ENCODE measurements around the gene ZMYND19. TPM values are rescaled to one million over a fixed set of nuclear protein-coding genes. Genes with fewer than 3 reads are reported as not detected.

ZMYND19 gene
- total RNA-seq, 2 experiments from 2014 or later = 45.9 to 46.5 TPM

DNA sequence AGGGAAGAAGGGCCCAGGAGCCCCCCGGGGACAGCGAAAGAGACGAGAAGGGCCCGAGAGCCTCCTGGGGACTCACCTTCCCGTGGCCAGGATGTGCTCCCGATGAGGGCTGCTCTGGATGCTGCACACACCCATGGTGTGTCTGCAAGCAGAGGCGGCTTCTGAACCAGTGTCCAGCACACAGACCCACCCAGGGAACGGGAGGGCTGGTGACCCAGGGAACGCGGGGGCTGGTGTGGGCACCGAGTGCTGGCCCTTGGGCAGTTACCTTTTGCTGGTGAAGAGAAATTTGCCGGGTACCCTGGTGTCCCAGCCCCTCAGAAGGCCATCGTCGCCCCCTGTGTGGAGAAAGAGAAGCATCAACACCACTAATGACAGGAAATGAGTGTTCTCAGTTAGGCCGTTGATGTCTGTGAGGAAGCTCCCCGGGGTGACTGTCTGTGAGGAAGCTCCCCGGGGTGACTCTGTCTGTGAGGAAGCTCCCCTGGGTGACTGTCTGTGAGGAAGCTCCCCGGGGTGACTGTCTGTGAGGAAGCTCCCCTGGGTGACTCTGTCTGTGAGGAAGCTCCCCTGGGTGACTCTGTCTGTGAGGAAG, 25.4 kb downstream of the ZMYND19 start:
- Mint-ChIP-seq H3K27me3 (no peaks in the 10 kb centered on the region), H3K9me3 (no peaks in the 10 kb centered on the region), H3K36me3 (ENCODE audit: low read depth) (peaks cover 21% of the 10 kb centered on the region), H3K4me3 (no peak overlapping the region), H3K4me1 (ENCODE audit: low read depth) (peaks cover 3% of the 10 kb centered on the region), H3K27ac (no peak overlapping the region)
- DNase-seq (no peak), ATAC-seq (no peak)
- CTCF ChIA-PET = no interaction called here
- POLR2A ChIA-PET = no interaction called here
- intact Hi-C loops (cut with micrococcal nuclease) = no loop called here
- TF ChIP-seq, protein P1, sequence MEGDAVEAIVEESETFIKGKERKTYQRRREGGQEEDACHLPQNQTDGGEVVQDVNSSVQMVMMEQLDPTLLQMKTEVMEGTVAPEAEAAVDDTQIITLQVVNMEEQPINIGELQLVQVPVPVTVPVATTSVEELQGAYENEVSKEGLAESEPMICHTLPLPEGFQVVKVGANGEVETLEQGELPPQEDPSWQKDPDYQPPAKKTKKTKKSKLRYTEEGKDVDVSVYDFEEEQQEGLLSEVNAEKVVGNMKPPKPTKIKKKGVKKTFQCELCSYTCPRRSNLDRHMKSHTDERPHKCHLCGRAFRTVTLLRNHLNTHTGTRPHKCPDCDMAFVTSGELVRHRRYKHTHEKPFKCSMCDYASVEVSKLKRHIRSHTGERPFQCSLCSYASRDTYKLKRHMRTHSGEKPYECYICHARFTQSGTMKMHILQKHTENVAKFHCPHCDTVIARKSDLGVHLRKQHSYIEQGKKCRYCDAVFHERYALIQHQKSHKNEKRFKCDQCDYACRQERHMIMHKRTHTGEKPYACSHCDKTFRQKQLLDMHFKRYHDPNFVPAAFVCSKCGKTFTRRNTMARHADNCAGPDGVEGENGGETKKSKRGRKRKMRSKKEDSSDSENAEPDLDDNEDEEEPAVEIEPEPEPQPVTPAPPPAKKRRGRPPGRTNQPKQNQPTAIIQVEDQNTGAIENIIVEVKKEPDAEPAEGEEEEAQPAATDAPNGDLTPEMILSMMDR (IDR thresholded peaks at IDR 0.05) = no peak

DNA sequence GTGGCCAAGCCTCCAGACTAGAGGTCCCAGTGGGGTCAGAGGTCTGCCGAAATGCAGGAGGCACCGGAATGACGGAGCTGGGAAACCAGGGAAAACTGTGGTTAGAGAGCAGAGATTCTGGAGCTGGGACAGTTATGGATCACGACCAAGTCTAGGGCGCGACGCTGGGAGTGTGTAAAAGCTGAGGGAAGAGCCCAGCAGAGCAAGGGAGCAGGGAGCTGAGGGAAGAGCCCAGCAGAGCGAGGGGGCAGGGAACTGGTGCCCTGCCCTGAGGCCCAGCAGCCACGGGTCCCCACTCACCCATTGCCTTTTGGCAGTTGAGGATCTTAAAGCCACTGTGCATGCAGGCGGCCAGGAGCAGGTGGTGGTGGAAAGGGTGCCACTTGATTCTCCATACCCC, 26.2 kb downstream of the ZMYND19 start:
- H3K36me3 Mint-ChIP-seq (ENCODE audit: low read depth) = peaks cover 27% of the 10 kb centered on the region
- TF ChIP-seq, protein P1 (IDR thresholded peaks at IDR 0.05) = no peak
- H3K27me3 Mint-ChIP-seq = no peaks in the 10 kb centered on the region
- no peak overlapping the region for H3K4me3 Mint-ChIP-seq
- DNase-seq (no peak), ATAC-seq (no peak)
- ChIA-PET CTCF (interaction anchor here (0.6 kb wide), 1 partner anchor 71 kb away, joined by 3 read pairs; no protein-coding TSS in a partner anchor), POLR2A (no interaction called here)
- peaks cover 3% of the 10 kb centered on the region for H3K4me1 Mint-ChIP-seq (ENCODE audit: low read depth)
- intact Hi-C loops (cut with micrococcal nuclease) = no loop called here
- H3K9me3 Mint-ChIP-seq = no peaks in the 10 kb centered on the region
- no peak overlapping the region for H3K27ac Mint-ChIP-seq

DNA sequence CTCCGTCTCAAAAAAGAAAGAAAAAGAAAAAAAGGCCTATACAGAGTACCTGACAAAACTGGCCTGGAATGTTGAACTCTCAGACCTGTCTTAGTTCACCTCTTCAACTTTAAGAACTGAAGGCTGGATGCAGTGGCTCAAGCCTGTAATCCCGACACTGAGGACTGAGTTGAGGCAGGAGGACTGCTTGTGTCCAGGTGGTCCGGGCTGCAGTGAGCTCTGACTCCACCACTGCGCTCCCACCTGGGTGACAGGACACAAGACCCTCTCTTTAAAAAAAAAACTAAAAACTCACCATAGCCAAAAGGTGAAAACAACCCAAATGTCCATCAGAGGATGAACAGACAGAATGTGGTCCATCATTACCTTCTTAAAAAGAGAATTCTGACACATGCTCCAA, 32.2 kb downstream of the ZMYND19 start:
- no peak for ATAC-seq
- H3K4me1 Mint-ChIP-seq (ENCODE audit: low read depth) = peaks cover 3% of the 10 kb centered on the region
- TF ChIP-seq, protein P1 (IDR thresholded peaks at IDR 0.05) = no peak
- no peak for DNase-seq
- H3K4me3 Mint-ChIP-seq = no peak overlapping the region
- no peaks in the 10 kb centered on the region for H3K27me3 Mint-ChIP-seq
- ChIA-PET POLR2A (interaction anchor here (0.6 kb wide), 1 partner anchor 281 kb away, joined by 4 read pairs; no protein-coding TSS in a partner anchor), CTCF (interaction anchor here (1.0 to 1.2 kb wide), 2 partner anchors 21 to 30 kb away, joined by 3 to 4 read pairs; no protein-coding TSS in a partner anchor)
- intact Hi-C loops (cut with micrococcal nuclease) = no loop called here
- H3K27ac Mint-ChIP-seq = no peak overlapping the region
- peaks cover 25% of the 10 kb centered on the region for H3K36me3 Mint-ChIP-seq (ENCODE audit: low read depth)
- H3K9me3 Mint-ChIP-seq = no peaks in the 10 kb centered on the region

DNA sequence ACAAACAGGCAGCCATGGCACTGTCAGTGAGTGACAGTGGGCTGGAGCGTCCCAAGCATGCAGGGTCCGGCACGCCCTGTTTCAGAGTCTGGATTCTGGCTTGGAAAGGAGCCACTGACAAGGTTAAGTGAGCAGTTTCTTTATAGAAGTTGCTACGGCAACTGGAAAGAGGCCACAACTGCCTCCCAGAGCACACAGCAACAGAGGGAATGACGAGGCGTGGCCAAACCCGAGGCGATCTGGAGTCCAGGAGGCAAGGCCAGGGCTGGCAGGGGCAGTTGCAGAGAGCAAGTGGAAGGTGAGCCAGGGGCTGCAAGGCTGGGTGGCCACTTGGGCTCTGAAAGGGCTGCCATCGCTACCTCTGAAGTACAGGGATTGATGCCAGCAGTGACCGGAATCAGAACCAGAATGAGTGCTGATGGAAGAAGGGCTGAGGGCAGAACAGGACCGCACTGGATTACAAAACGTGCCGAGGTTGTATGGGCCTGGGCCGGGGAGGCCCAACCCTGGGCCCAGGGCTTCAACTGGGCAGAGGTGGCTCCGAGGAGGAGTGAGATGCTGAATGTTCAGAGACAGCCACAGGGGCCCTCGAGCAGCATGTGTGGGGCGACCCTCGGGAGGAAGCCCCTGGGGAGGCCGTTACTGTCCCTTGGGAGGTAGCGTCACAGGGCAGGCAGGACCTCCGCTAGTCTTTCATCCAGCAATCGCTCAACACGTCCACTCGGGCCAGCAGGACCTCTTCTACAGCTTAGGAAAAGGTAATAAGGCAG, 34.1 kb downstream of the ZMYND19 start:
- CTCF ChIA-PET = no interaction called here

More for the DNA sequence above, 34.1 kb downstream of the ZMYND19 start:
- H3K4me1 Mint-ChIP-seq (ENCODE audit: low read depth) = peaks cover 7% of the 10 kb centered on the region
- peaks cover 26% of the 10 kb centered on the region for H3K36me3 Mint-ChIP-seq (ENCODE audit: low read depth)
- H3K9me3 Mint-ChIP-seq = no peaks in the 10 kb centered on the region
- DNase-seq (no peak), ATAC-seq (no peak)
- intact Hi-C loops (cut with micrococcal nuclease) = no loop called here
- TF ChIP-seq, protein P1 (IDR thresholded peaks at IDR 0.05) = no peak
- H3K27ac Mint-ChIP-seq = no peak overlapping the region
- POLR2A ChIA-PET = no interaction called here
- no peaks in the 10 kb centered on the region for H3K27me3 Mint-ChIP-seq
- no peak overlapping the region for H3K4me3 Mint-ChIP-seq

Data from activated CD8-positive, alpha-beta T cell treated with anti-CD3 and anti-CD28 coated beads for 36 hours (primary cell).